WTC11 (cell line): ENCODE data around the gene MYOM3. TPM values are rescaled to one million over a fixed set of nuclear protein-coding genes. Genes with fewer than 3 reads are reported as not detected.
A peak's percentile ranks its signal among the peaks of the same experiment; 100 is the strongest.

Experiments used
- ATAC-seq: fragments of 200-7000 bp; cut with Tn5 transposase; 2 replicates; pipeline ENCODE4 v1.10.0; 2021; ENCODE audit warnings: mild to moderate bottlenecking, moderate library complexity
- CTCF ChIA-PET: fragments of 300-600 bp; sonication (Branson Sonifier 250); formaldehyde crosslinking; loops from one replicate; lab custom pipeline; 2021; ENCODE audit warnings: antibody characterized with exemption; lab: Charles Lee
- POLR2A ChIA-PET: fragments of 350-600 bp; sonication (Branson Sonifier 250); formaldehyde crosslinking; loops from one replicate; lab custom pipeline; 2021; ENCODE audit warnings: antibody characterized with exemption; lab: Charles Lee
- DNase-seq: peaks from one replicate; pipeline ENCODE4 v3.0.0; 2021; ENCODE audit warnings: low spot score
- H3K27ac Mint-ChIP-seq: 2 replicates; pipeline ENCODE4 v1.8.0; 2021; ENCODE audit warnings: mixed read lengths
- H3K27me3 Mint-ChIP-seq: 2 replicates; pipeline ENCODE4 v1.8.0; 2021; ENCODE audit warnings: low read depth, mild to moderate bottlenecking, moderate library complexity, mixed read lengths
- H3K36me3 Mint-ChIP-seq: 2 replicates; pipeline ENCODE4 v1.8.0; 2021; ENCODE audit warnings: mixed read lengths
- H3K4me1 Mint-ChIP-seq: 2 replicates; pipeline ENCODE4 v1.8.0; 2022; ENCODE audit warnings: mixed read lengths
- H3K4me3 Mint-ChIP-seq: 2 replicates; pipeline ENCODE4 v1.8.0; 2021; ENCODE audit warnings: mild to moderate bottlenecking, moderate library complexity, mixed read lengths
- H3K9me3 Mint-ChIP-seq: 2 replicates; pipeline ENCODE4 v1.8.0; 2021; ENCODE audit warnings: mixed read lengths
- ATF6 ChIP-seq: sonication (generic); formaldehyde crosslinking; IDR thresholded peaks from 2 replicates; pipeline ENCODE4 v1.8.1; 2023; ENCODE audit warnings: mild to moderate bottlenecking, missing genetic modification reagents
- CDX4 ChIP-seq: fragments of 250-450 bp; sonication (Bioruptor Pico); IDR thresholded peaks from 2 replicates; pipeline ENCODE4 v1.9.0; 2021; ENCODE audit warnings: moderate library complexity, mild to moderate bottlenecking, inconsistent platforms, borderline replicate concordance
- FOXP4 ChIP-seq: sonication (generic); formaldehyde crosslinking; IDR thresholded peaks from 2 replicates; pipeline ENCODE4 v1.8.0; 2022; ENCODE audit warnings: mild to moderate bottlenecking, missing genetic modification reagents
- IRF1 ChIP-seq: sonication (generic); formaldehyde crosslinking; IDR thresholded peaks from 2 replicates; pipeline ENCODE4 v1.8.0; 2023; ENCODE audit warnings: missing genetic modification reagents
- MXD4 ChIP-seq: fragments of 250-450 bp; sonication (Bioruptor Pico); IDR thresholded peaks from 2 replicates; pipeline ENCODE4 v1.8.0; 2021; ENCODE audit warnings: mild to moderate bottlenecking, moderate library complexity, borderline replicate concordance
- NFATC4 ChIP-seq: fragments of 250-450 bp; sonication (Bioruptor Pico); IDR thresholded peaks from 2 replicates; pipeline ENCODE4 v1.9.0; 2021; ENCODE audit warnings: mild to moderate bottlenecking
- PREB ChIP-seq: sonication (generic); formaldehyde crosslinking; IDR thresholded peaks from 2 replicates; pipeline ENCODE4 v1.8.1; 2022; ENCODE audit warnings: mild to moderate bottlenecking, missing genetic modification reagents, moderate library complexity, borderline replicate concordance
- SMAD3 ChIP-seq: sonication (generic); formaldehyde crosslinking; IDR thresholded peaks from 2 replicates; pipeline ENCODE4 v1.8.0; 2022; ENCODE audit warnings: missing genetic modification reagents, mild to moderate bottlenecking, borderline replicate concordance
- TEAD4 ChIP-seq: sonication (generic); formaldehyde crosslinking; IDR thresholded peaks from 2 replicates; pipeline ENCODE4 v1.8.0; 2022; ENCODE audit warnings: mild to moderate bottlenecking, missing genetic modification reagents
- TP53 ChIP-seq: sonication (generic); formaldehyde crosslinking; IDR thresholded peaks from 2 replicates; pipeline ENCODE4 v1.8.1; 2023; ENCODE audit warnings: mild to moderate bottlenecking, missing genetic modification reagents
- ZBTB21 ChIP-seq: sonication (generic); formaldehyde crosslinking; IDR thresholded peaks from 2 replicates; pipeline ENCODE4 v1.8.1; 2023; ENCODE audit warnings: mild to moderate bottlenecking, missing genetic modification reagents, borderline replicate concordance
- ZNF121 ChIP-seq: sonication (generic); formaldehyde crosslinking; IDR thresholded peaks from 2 replicates; pipeline ENCODE4 v1.8.0; 2023; ENCODE audit warnings: missing genetic modification reagents
- ZNF317 ChIP-seq: sonication (generic); formaldehyde crosslinking; IDR thresholded peaks from 2 replicates; pipeline ENCODE4 v1.8.1; 2023; ENCODE audit warnings: low read depth, mild to moderate bottlenecking, moderate library complexity, missing genetic modification reagents, borderline replicate concordance
- ZNF532 ChIP-seq: fragments of 250-450 bp; sonication (Bioruptor Pico); IDR thresholded peaks from 2 replicates; pipeline ENCODE4 v1.9.0; 2021; ENCODE audit warnings: mild to moderate bottlenecking, borderline replicate concordance
- total RNA-seq: library from RNA; stranded (reverse); gene quantifications from 3 replicates; pipeline ENCODE4 v1.2.3, GENCODE V29; 2021
- TF ChIP-seq, protein P1 (sequence below): sonication (generic); formaldehyde crosslinking; IDR thresholded peaks from 2 replicates; pipeline ENCODE4 v1.8.1; 2022; ENCODE audit warnings: mild to moderate bottlenecking, moderate library complexity, missing genetic modification reagents

The MYOM3 gene
- total RNA-seq, 1 experiment from 2014 or later: 0.13 TPM

DNA sequence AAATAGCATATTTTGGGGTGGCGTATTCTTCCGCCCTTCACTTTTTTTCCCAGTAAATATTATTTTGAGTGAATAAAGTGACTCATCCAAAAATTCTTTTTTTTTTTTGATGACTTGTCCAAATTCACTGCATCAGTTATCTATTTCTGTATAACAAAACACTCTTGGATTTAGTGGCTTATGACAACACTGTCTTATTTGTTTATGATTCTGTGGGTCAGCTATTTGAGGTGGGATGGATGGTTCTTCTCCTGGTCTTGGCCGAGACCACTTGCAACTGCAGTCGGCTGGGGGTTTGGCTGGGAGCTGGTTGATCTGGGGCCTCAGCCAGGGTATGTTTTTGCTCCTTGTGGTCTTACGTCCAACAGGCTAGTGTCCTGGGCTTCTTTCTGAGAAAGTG is 91.9 kb downstream of the MYOM3 start:
- H3K27me3 Mint-ChIP-seq: no peaks in the 10 kb centered on the region
- no peaks in the 10 kb centered on the region for H3K36me3 Mint-ChIP-seq
- no peaks in the 10 kb centered on the region for H3K9me3 Mint-ChIP-seq
- ChIA-PET POLR2A (no interaction called here), CTCF (interaction anchor here (2.1 kb wide), 1 partner anchor 8 kb away, joined by 10 read pairs; no protein-coding TSS in a partner anchor)
- no peak for DNase-seq
- TF ChIP-seq TEAD4 (CRISPR knock-in tag): no peak
- no peak for TF ChIP-seq NFATC4
- no peak for TF ChIP-seq ATF6 (CRISPR knock-in tag)
- TF ChIP-seq ZNF317 (CRISPR knock-in tag): no peak
- no peak for TF ChIP-seq TP53 (CRISPR knock-in tag)
- TF ChIP-seq SMAD3: no peak
- no peak for TF ChIP-seq ZBTB21 (CRISPR knock-in tag)
- no peak overlapping the region for H3K4me3 Mint-ChIP-seq
- peaks cover 26% of the 10 kb centered on the region for H3K4me1 Mint-ChIP-seq
- no peak overlapping the region for H3K27ac Mint-ChIP-seq
- ATAC-seq: no peak

GRCh38 chr1:24018611-24019580 is 93.0 kb downstream of the MYOM3 start:
- POLR2A ChIA-PET: no interaction called here
- no peak overlapping the region for H3K4me3 Mint-ChIP-seq
- TF ChIP-seq ZBTB21 (CRISPR knock-in tag) (no peak), FOXP4 (CRISPR knock-in tag) (no peak), MXD4 (CRISPR knock-in tag) (no peak), ZNF317 (CRISPR knock-in tag) (no peak), PREB (CRISPR knock-in tag) (no peak), SMAD3 (no peak), CDX4 (no peak), ZNF121 (CRISPR knock-in tag) (no peak), IRF1 (CRISPR knock-in tag) (no peak), ZNF532 (no peak)
- TF ChIP-seq, protein P1, sequence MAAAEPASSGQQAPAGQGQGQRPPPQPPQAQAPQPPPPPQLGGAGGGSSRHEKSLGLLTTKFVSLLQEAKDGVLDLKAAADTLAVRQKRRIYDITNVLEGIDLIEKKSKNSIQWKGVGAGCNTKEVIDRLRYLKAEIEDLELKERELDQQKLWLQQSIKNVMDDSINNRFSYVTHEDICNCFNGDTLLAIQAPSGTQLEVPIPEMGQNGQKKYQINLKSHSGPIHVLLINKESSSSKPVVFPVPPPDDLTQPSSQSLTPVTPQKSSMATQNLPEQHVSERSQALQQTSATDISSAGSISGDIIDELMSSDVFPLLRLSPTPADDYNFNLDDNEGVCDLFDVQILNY: no peak
- H3K9me3 Mint-ChIP-seq: no peaks in the 10 kb centered on the region
- ATAC-seq: peak; percentile 76
- DNase-seq: peak; percentile 60
- CTCF ChIA-PET: interaction anchor here (1.0 to 2.1 kb wide), 2 partner anchors 9 to 208 kb away, joined by 3 to 10 read pairs; no protein-coding TSS in a partner anchor
- H3K27me3 Mint-ChIP-seq: no peaks in the 10 kb centered on the region
- H3K4me1 Mint-ChIP-seq: peaks cover 26% of the 10 kb centered on the region
- no peaks in the 10 kb centered on the region for H3K36me3 Mint-ChIP-seq
- no peak overlapping the region for H3K27ac Mint-ChIP-seq
